Fibroblast of peridontal ligament (primary cell): Measurements from ENCODE around the gene TENT4A.
"Not testable (repeated sequence)": the region's sequence is repeated elsewhere in the genome, so short reads cannot be mapped to it uniquely, and the experiment has no call there.

Experiments
- DNase-seq: peaks from one replicate; pipeline ENCODE4 v3.0.0-alpha.2; 2010; ENCODE audit errors: extremely low read depth

The TENT4A gene

DNA sequence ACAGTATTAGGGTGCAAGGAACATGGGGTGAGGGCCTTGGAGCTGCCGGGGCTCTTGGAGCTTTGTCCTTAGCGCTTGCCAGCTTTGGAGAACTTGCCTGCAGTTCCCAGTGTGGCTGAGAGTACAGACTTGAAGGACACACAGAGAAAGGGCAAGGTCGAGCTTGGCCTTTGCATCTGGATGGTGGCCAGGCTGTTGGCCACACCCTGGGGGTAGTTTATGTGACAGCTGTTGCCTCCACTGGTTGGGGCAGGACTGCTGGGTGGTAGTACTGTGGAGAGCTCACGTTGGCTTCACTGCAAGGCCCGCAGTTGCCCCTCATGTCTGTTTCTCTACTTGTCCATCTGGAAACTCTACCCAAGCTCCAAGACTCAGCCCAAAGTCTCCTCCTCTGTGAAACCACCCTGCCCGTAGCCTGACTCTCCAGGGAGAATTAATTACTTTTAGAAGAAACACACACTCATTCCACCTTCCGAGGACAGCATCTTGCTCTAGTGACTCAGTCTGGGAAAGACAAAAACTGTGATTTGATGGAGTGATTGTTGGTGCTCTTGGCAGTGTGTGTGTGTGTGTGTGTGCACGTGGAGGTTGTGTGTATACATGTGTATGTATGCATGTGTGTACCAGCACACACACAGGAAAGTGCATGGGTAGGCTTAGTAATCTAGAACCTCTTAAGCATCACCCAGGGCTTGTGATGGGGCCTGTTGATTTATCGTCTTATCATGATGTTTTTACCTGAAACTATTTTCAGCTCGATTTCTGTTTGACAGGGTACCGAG is 57.8 kb downstream of the TENT4A start:
- DNase-seq = no peak

DNA sequence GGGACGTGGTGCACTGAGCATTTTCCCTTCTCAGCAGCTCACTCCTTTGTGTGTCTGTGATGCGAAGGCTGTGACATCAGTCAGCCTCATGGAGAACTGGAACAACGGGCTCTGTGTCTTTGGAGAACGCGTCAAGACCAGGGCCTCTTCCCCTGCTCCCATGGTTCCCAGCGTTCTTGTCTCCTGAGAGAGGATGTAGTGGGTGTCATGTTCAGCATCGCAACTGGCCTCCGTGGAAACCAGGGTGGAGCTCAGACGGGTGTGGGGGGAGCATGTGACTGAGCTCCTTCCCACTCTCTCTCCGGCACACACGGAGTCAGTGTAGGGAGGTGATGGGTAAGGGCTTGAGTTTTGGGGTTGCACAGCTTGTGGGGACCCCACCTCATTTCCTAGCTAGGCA is 59.7 kb downstream of the TENT4A start:
- DNase-seq = no peak

DNA sequence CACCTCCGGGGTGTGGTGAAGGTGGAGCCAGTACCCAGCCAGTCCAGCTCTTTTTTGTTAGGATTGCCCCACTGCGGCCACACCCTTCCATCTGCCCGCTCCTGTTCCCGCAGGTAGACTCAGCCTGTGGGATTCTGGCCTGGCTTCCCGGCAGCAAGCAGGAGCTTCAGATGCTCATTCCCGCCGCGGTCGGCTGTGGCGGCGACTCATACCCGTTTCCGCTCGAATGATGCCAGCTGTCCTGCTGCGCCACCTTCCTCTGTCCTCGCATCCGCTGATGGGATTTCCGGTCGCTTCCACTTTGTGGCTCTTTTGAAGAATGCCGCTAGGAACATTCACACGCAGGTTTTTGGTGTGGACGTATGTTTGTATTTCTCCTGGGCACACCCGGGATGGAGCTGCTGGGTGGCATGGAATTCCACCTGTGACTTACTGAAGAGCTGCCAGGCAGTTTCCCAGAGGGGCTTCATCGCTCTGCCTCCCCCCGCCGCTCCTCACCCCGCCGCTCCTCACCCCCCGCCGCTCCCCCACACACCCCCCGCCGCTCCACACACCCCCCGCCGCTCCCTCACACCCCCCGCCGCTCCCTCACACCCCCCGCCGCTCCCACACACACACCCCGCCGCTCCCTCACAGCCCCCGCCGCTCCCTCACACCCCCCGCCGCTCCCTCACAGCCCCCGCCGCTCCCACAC is 60.3 kb downstream of the TENT4A start:
- DNase-seq = no peak

DNA sequence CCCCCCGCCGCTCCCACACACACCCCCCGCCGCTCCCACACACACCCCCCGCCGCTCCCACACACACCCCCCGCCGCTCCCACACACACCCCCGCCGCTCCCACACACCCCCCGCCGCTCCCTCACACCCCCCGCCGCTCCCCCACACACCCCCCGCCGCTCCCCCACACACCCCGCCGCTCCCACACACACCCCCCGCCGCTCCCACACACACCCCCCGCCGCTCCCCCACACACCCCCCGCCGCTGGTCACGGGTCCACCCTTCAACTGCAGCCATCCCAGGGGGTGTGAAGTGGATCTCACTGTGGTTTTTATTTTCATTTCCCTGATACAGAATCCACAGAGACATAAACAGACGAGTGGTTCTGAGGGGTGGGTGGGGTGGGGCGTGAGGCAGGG is 61.0 kb downstream of the TENT4A start:
- not testable (repeated sequence) for DNase-seq

DNA sequence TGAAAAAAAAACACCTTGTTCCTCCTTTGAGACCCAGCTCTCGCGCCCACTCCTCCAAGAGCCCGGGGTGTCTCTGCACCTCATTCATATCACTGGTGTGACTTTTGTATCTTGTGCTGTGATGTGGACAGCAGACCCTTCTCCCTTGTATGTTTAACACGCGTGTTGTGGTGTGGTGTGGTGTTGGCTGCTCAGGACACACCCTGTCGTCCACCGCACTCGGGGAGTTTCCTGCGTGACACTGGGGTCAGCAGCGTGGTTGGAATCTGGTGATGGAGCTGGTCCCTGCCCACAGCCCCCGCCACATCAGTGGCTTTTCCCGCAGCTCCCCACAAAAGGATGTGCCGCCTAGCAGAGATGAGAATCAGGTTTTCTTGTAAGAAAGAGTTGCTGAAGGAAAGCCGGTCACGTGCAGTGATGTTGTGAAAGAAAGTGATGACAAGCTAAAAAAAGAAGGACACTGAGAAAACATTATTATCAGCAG is 61.5 kb downstream of the TENT4A start:
- no peak for DNase-seq

DNA sequence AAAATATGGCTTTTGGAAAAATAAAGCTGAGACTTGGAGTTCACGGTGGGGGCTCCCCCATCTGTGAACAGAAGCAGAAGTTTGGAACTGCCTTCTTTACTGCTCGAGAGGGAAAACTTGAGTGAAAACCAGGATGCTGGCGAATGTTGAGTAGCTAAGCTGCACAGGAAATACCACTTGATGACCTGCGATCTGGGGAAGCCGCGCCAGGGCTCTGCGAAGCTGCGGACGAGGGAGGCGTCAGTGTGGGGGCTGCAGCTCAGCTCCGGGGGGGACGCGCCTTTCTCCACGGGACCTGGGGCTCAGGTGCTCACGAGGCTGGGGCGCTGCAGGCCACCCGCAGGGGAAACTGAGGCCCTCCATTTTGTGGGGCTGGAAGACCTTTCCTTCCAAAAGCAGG is 62.3 kb downstream of the TENT4A start:
- DNase-seq = no peak

DNA sequence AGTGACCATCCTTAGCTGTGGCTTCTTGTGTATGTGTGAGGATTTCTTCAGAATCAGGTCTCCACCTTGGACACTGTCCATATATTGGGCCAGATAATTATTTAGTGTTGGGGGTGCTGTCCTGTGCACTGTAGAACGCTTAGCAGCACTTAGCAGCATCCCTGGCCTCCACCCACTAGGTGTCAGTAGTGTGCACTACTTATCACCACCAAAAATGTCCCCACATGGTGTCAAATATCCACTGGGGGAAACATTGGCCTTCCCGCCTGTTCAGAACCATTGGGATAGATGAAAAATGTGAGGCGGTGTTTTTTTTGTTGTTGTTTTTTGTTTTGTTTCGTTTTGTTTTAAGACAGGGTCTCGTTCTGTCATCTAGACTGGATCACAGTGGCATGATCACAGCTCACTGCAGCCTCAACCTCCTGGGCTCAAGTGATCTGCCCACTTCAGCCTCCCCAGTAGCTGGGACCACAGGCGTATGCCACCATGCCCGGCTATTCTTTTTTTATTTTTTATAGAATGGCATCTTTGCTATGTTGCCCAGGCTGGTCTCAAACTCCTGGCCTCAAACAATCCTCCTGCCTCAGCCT is 67.7 kb downstream of the TENT4A start:
- DNase-seq = no peak

DNA sequence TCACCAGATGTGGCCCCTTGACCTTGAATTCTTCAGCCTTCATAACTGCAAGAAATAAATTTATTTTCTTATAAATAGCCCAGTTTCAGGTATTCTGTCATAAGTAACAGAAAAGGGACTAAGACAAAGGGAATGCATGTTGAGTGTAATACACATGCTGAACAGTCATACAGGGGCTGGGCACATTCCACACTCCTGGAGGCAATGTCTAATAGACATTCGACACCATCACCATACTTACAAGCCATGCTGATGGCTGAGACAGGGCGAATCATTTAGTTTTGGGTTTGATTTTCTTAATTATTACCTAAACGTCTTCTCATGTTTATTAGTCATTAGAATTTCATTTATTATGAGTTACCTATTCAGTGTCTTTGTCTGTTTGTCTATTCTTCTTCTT is 68.5 kb downstream of the TENT4A start:
- DNase-seq = no peak

DNA sequence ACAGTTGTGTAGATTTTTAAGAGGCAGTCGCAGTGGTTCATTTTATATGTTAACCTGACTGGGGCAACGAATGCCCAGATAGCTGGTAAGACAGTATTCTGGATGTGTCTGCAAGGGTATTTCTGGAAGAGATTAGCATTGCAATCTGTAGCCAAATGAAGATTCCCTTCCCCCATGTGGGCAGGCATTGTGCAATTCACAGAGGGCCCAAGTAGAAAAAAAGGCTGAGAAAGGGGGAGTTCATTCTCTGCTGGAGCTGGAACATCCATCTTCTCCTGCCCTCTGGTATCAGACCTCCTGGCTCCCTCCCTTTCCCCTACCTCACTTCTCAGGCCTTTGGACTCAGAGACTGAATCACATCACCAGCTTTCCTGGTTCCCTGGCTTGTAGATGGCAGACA is 70.6 kb downstream of the TENT4A start:
- DNase-seq = peak; percentile 16

DNA sequence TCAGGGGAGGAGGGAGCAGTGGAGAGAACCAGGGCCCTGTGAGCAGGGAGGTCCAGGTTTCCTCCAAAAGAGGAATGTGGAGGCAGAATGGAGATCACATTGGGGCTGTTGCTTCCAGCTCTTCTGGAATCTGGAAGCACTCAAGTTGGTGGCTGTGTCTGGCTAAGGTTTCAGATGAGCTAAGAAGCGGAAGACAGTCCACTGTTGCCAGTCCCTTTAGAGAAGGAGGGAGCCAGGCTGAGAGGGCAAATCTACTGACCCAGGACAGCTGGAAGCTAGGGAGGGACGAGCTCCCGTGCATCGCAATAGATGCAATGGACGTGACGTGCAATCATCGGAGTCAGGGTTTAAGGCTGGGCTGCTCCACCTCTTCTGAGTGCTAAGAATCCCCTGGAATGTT is 71.2 kb downstream of the TENT4A start:
- DNase-seq = no peak

DNA sequence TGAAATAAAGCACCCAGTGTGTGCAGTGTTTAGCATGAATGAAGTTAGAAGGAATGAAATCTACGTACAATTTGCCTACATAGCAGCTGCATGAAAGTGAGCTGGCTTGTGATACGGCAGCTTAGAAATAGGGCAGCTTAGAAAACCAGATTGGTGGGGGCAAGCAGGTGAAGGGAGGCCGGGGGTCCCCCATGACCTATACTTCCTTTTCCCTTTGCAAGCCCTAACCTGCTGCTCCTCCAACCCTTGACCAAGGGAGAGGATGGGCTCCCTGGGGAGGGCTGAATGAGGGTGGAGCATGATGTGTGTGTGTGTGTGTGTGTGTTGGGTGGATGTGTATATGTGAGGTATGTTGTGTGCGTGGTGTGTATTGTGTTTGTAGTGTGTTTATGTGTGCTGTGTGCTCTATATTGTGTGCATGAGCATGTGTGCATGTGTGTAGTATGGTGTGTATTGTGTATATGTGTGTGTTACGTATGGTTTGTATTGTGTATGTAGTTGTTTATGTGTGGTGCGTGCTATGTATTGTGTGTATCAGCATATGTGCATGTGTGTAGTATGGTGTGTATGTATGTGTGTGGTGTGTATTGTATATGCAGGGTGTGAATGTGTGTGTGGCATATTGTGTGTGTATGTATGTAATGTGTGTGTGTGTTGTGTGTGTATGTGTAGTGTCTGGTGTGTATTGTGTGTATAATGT is 72.1 kb downstream of the TENT4A start:
- no peak for DNase-seq

DNA sequence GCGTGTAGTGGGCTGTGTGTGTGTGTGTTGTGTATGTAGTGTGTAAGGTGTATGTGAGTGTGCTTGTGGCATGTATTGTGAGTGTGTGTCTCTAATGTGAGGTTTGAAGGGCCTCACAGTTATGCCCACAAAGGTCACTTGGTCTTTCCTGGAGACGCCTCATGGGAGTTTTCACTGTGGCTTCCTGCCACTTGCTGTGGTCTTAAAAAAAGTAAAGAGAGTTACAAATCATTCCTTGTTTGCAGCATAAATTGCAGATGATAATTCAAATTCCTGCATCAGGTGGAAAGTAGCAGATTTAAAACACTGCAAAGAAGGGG is 72.6 kb downstream of the TENT4A start:
- no peak for DNase-seq

DNA sequence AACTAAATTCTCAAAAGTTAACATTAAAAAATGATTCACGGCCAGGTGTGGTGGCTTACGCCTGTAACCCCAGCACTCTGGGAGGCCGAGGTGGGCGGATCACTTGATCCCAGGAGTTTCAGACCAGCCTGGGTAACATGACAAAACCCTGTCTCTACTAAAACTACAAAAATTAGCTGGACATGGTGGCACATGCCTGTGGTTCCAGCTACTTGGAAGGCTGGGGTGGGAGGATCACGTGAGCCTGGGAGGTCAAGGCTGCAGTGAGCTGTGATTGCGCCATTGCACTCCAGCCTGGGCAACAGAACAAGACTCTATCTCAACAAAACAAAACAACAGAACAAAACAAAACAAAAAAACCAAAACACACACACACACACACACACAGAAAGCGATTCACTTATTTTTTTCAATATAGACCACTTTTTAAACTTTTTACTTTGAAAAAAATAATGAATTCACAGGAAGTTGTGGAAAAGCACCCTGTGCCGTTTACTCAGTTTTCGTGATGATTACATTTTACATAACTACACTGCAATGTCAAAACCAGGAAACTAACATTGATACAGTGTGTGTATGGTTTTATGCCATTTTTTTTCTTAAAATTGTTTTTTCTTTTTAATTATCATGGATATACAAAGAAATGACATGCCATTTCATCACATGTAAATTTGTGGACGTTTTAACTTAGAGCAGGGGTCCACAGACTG is 73.7 kb downstream of the TENT4A start:
- peak; percentile 34 for DNase-seq

DNA sequence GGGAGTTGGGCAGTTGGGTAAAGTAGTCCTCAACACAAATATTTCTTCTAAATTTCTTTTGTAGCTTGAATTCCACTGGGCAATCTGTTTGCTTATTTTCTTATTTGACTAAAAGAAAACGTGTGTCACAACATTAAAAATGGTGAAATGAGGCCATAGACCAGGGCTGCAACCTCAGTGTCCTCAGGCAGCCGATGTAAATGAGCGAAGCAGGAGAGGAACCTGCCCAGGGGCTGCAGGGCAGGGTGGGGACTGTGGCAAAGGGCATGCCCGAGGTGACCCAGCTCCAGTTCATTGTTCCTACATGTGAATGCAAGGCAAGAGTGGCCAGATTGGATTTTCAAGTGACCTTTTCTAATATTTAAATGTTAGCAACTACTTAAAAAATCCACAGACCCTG is 74.7 kb downstream of the TENT4A start:
- no peak for DNase-seq

DNA sequence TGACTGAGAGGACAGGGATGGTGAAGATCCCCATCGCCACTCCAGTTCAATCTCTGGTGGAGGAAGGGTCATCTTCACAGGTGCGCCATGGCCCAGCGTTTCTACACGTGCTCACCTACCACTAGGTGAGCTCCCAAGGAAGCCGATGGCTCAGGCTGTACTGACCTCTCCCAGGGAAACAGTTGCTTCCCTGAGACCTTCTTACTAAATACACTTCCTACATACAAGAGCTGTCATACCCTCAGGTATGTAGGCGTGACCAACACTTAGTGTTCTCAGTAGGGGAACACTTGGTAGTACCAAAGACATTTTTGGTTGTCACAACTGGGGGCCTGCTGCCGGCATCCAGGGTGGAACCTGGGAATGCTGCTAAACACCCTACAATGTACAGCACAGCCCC is 75.2 kb downstream of the TENT4A start:
- DNase-seq = no peak

DNA sequence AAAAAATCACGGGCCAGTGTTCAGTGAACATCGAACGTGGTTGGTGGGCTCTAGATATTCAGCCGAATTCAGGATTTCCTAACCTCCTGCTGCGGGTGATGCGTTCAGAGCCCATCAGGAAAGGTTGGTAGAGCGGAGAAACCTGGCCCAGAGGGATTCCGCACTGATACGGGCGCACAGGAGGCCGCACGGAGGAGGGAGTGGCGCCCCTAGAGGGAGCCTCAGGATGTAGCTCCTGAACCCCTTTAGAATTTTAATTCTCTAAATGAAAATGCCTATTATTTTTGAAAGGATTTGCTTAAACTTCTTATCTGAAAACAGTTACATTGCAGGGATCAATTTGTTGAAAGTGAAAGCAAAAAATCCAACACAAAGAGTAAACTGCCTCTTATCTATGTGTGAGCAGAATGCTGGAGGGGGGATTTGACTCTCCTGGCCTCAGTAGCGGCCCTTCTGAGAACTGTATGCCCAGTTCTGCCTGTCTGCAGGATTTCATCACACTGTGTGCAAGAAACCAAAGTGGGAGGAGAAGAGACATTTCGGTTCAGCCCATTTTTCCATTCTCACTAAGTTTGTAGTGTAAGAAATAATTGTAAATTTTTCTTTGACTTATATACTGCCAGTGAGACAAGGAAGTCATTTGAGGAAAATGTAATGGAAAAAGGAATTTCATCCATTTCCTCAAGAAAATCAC is 75.9 kb downstream of the TENT4A start:
- DNase-seq = peak; percentile 11

DNA sequence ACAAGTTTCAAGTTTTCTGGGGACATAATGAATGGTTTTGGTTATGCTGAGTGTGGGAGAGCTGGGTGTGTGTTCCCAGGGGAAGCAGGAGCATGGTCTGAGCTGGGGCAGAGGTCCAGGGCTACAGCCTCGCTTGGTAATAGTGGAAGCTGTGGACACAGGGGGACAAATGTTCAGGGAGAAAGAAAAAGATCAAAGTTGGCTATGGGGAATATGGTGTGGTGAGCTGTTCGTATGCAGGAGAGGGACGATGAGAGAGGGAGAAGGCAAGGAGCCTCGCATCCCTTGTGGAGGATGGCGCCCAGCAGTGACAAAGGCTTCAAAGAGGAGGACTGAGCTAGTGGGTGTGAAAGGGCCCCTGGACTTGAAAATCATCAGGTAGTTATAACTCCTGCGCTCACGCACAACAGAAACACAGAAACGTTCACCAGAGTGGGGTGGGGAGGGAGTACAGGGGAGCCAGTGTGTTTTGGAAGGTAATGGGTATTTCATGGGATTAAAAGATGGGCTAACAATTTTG is 77.2 kb downstream of the TENT4A start:
- DNase-seq = no peak

DNA sequence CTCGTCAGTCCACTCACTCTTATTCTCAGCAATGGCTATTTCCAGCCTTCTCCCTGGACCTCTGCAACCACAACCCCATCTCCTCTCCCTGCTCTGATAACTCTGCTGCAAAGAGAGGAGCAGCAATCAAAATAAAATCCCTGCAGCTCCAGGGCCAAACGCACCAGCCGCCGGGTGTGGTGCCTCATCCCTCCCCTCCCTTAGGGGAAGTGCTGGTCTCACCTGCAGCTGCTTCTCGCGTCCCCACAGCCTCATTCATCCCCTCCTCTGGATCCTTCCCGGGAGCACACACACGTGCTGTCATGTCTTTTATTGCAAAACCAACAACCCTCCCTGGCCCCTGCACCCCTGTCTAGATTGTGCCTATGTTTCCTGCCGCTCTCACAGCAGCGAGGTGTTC is 77.8 kb downstream of the TENT4A start:
- no peak for DNase-seq

DNA sequence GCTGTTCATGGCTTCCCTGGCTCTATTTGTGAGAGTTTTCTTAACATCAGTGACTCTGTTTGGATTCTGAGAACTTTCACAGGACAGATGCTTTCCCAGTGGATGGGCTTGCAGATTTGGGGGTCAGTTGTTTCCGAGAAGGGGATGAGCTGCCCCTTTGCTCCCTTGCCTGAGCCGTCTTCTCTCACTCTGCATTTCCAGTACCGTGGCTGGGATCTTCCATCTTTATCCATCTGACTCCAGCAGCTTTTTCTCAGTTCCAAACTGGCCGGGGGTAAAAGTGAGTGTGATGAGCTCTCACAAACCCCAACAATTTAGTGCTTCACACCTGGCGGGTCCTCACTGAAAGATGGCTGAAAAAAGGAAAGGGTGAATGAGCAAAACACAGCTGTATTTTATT is 79.1 kb downstream of the TENT4A start:
- no peak for DNase-seq

DNA sequence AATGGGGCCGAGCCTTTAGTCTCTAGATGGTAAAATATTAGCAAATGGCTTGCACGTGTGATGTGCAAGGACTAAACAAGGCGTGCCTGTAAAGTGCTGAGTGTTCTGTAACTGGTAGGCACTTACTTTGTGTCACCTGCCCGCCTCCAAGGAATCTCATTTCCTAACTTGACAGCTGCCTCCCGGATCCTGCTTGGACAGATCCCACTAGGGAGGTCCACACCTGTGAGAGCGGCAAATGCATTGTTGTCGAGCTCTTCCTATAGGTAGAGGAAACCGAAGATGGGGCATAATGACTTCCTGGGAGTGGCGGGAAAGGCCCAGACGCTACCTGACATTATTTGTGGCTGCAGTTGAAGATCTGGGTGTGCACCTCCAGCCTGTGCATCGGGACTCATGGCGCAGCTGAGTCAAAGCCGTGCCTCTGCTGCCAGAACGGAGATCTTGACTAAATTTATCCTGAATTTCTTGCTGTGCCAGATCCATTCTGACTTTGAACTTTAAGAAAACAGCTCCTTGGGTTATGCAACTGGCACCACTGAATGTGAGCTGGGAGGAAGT is 79.8 kb downstream of the TENT4A start:
- DNase-seq = no peak

DNA sequence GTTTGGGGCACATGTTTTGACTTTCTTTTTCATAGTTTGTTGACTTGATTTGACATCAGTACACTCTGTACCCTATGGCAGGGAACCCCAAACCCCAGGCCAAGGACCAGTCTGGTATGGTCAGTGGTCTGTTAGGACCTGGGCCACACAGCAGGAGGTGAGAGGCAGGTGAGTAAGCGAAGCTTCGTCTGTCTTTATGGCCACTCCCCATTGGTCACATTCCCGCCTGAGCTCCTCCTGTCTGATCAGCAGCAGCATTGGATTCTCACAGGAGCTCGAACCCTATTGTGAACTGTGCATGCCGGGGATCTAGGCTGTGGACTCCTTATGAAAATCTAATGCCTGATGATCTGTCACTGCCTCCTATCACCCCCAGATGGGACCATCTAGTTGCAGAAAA is 88.0 kb downstream of the TENT4A start:
- no peak for DNase-seq
